ENCODE measurements around the gene PAMR1.

GRCh38 chr11:35436581-35437250 is 88.7 kb downstream of the PAMR1 start:
- no peak for TF ChIP-seq BHLHE40 (IDR thresholded peaks at IDR 0.05; ENCODE audit: borderline replicate concordance)
- TF ChIP-seq FOXM1 (IDR thresholded peaks at IDR 0.05; ENCODE audit: borderline replicate concordance): no peak
- TF ChIP-seq HDGF (IDR thresholded peaks at IDR 0.05; ENCODE audit: borderline replicate concordance): no peak
- TF ChIP-seq ELF4 (IDR thresholded peaks at IDR 0.05): no peak
- no peak for TF ChIP-seq CTBP1 (IDR thresholded peaks at IDR 0.05; ENCODE audit: borderline replicate concordance)
- no peak for TF ChIP-seq TARDBP (IDR thresholded peaks at IDR 0.05)
- TF ChIP-seq FOXA1 (IDR thresholded peaks at IDR 0.05): no peak
- no peak for TF ChIP-seq ARNT (IDR thresholded peaks at IDR 0.05)
- TF ChIP-seq LEF1 (IDR thresholded peaks at IDR 0.05; ENCODE audit: borderline replicate concordance): no peak
- TF ChIP-seq ZNF384 (IDR thresholded peaks at IDR 0.05): no peak
- no peak for TF ChIP-seq SP1 (IDR thresholded peaks at IDR 0.05)
- no peak for TF ChIP-seq NFRKB (IDR thresholded peaks at IDR 0.05)
- no peak for TF ChIP-seq L3MBTL2 (conservative IDR thresholded peaks at IDR 0.05)
- TF ChIP-seq PKNOX1 (IDR thresholded peaks at IDR 0.05): no peak

Measured in HEK293T (cell line).